Mucosa of descending colon (tissue), 3 donors: ENCODE data around the gene B4GALNT3. TPM values are rescaled to one million over a fixed set of nuclear protein-coding genes. Genes with fewer than 3 reads are reported as not detected.

Source experiments
- ATAC-seq: fragments of 200-7000 bp; cut with Tn5 transposase; one replicate; pipeline ENCODE4 v1.9.1; 2020; ENCODE audit warnings: mild to moderate bottlenecking, moderate library complexity
- DNase-seq, 3 donors: peaks; one replicate each; pipeline ENCODE4 v3.0.0-alpha.2; 2020
- H3K36me3 ChIP-seq: fragments of 200-600 bp; one replicate; pipeline ENCODE4 v1.8.0; 2021; ENCODE audit warnings: low read depth, mild to moderate bottlenecking
- H3K4me1 ChIP-seq: fragments of 200-600 bp; one replicate; pipeline ENCODE4 v1.8.0; 2021; ENCODE audit warnings: low read depth, mild to moderate bottlenecking
- H3K4me3 ChIP-seq: fragments of 200-600 bp; one replicate; pipeline ENCODE4 v1.8.0; 2021; ENCODE audit warnings: mild to moderate bottlenecking
- H3K9me3 ChIP-seq: fragments of 200-600 bp; one replicate; pipeline ENCODE4 v1.8.0; 2021; ENCODE audit warnings: mild to moderate bottlenecking
- CTCF ChIP-seq: fragments of 200-600 bp; IDR thresholded peaks from one replicate; pipeline ENCODE4 v1.8.0; 2022; ENCODE audit warnings: antibody characterized with exemption, mild to moderate bottlenecking
- intact Hi-C, 2 donors: fragments of 100-400 bp; cut with DNase I in 1 of 2; cut with micrococcal nuclease in 1 of 2; formaldehyde crosslinking; loops; one replicate each; pipeline versions ENCODE4 v1.11.0 to v1.11.1; 2022; cut with DNase I, micrococcal nuclease
- total RNA-seq, 3 donors: library from RNA; stranded (reverse); fragmentation: NEBNext Ultra II Directional in 2 of 3; extraction: Animal tissue kit (Norgen Biotek cat#: 25700) in 2 of 3; gene quantifications; one replicate each; pipeline versions ENCODE4 v1.2.1 to v1.2.4, GENCODE V29; 2021 to 2023
- donor health status: DM: no; HTN: no; CAD: no; lungs with moderate emphysema.
- donor health status: DM: no; HTN: no; CAD: no.
- donor health status: DM: no; HTN: yes; CAD: no.

Gene B4GALNT3
- total RNA-seq, 3 donors from 2014 or later, result 62.9 to 134 (median 94.9) TPM

DNA sequence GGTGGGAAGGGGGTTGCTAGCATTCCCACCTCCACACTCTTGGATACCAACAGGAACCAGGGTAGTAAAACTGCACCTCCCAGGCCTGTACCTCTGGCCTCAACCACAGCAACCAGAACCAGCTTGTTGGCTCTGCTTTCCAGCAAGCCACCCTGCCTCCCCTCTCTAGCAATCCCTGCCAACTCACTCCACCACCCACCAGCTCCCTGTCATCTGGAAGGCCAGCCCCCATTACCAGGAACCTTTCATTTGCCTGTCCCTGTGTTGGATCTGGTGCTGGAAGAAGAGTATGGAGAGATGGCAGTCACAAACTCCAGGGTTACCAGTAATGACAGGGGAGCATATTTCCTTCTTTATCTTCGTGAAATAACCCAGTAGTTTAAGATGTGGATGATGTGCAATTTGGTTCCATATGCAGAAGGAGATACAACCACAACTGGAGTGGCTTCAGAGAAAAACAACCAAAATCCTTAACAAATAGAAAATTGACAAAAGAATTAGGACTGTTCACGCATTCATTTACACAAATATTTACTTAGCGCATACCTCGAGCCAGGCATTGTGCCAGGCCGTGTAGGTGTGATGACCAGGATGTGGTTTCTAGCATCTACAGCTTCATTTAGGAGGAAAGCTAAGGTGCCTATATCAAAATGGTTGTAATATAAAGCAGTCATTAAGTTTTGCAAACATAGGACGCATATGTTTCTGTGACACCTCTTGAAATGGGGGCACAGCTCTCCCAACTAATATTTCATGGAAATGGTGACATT, 3.4 kb downstream of the B4GALNT3 start:
- TF ChIP-seq CTCF, result no peak
- intact Hi-C loops, result no loop called here
- Histone ChIP-seq H3K9me3 (no peaks in the 10 kb centered on the region), H3K36me3 (no peaks in the 10 kb centered on the region), H3K4me3 (no peak overlapping the region), H3K4me1 (peaks cover 30% of the 10 kb centered on the region)
- no peak for ATAC-seq
- peak; percentile 67 to 79 (median 77) for DNase-seq

- TF ChIP-seq CTCF, result no peak
- Histone ChIP-seq H3K9me3 (no peaks in the 10 kb centered on the region), H3K4me3 (no peak overlapping the region), H3K4me1 (peaks cover 35% of the 10 kb centered on the region), H3K36me3 (no peaks in the 10 kb centered on the region)
- DNase-seq, result no peak
- ATAC-seq, result no peak
- intact Hi-C loops, result no loop called here
Observed at GRCh38 chr12:464484-465267, 4.9 kb downstream of the B4GALNT3 start.

GRCh38 chr12:466039-466438, 6.3 kb downstream of the B4GALNT3 start:
- Histone ChIP-seq H3K36me3 (no peaks in the 10 kb centered on the region), H3K4me3 (no peak overlapping the region), H3K4me1 (peaks cover 35% of the 10 kb centered on the region), H3K9me3 (no peaks in the 10 kb centered on the region)
- TF ChIP-seq CTCF, result no peak
- peak in 2 of 3 donors; percentile 44 to 67 for DNase-seq
- peak; percentile 61 for ATAC-seq
- intact Hi-C loops, result no loop called here

GRCh38 chr12:466762-467161, 7.0 kb downstream of the B4GALNT3 start:
- H3K4me1 ChIP-seq, result peaks cover 35% of the 10 kb centered on the region
- intact Hi-C loops, result no loop called here
- DNase-seq, result no peak

DNA sequence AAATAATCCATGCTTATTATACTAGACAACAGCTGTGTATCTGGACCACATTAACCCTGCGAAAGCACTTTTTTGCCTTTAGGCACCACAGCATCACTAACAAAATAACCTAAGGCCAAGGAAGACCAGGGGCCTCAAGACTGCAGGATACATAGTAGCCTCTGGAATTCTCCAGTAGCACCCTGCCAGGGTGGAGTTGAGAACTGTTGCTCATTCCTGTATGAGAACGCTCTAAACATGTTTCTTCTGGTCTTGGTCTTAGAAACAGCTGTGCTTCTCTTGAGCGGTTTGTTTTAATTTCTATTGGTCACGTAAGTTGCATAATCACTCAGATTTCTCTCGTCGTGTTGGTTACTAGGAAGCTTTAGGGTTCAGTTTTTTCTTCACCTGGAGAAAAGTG, 7.9 kb downstream of the B4GALNT3 start:
- H3K36me3 ChIP-seq, result no peaks in the 10 kb centered on the region
- TF ChIP-seq CTCF, result no peak
- peaks cover 35% of the 10 kb centered on the region for H3K4me1 ChIP-seq
- no peak overlapping the region for H3K4me3 ChIP-seq
- intact Hi-C loops, result no loop called here
- H3K9me3 ChIP-seq, result no peaks in the 10 kb centered on the region
- no peak for DNase-seq
- ATAC-seq, result no peak

More at GRCh38 chr12:466762-467161, 7.0 kb downstream of the B4GALNT3 start:
- no peak for TF ChIP-seq CTCF
- ATAC-seq, result no peak
- no peak overlapping the region for H3K4me3 ChIP-seq
- no peaks in the 10 kb centered on the region for H3K36me3 ChIP-seq
- H3K9me3 ChIP-seq, result no peaks in the 10 kb centered on the region
